Measurements from ENCODE around the gene GDPGP1.
"Not testable (repeated sequence)": the region's sequence is repeated elsewhere in the genome, so short reads cannot be mapped to it uniquely, and the experiment has no call there.

The GDPGP1 gene

DNA sequence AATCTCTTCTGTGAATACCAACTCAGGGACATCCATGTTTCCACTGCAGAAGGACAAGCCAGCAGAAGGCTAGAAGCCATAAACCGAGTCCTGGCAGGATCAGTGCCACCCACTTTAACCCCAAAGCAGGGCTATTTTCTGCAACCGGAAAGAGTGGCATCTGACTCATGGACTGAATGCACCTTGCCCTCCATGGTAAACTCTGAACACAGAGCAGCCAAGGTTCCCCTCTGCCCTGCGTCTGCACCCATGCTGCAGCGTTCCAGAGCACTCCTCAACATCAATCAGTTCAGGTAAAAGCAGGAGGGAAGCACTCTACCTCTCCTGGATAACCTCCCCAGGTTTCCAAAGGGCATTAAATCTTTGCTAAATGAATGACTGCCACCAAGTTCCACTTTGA lies 30.7 kb downstream of the GDPGP1 start:
- no peak for DNase-seq

GRCh38 chr15:90265271-90266060 lies 31.5 kb downstream of the GDPGP1 start, which contains the start of gene NGRN:
Gene NGRN (plus strand): TSS chr15:90265672. CDS start chr15:90265713, 41 bp downstream.
- DNase-seq = peak; percentile 73 to 89

GRCh38 chr15:90266061-90266431 lies 32.0 kb downstream of the GDPGP1 start:
- peak in 1 of 2 experiments; percentile 56 for DNase-seq

GRCh38 chr15:90266485-90266884 lies 32.5 kb downstream of the GDPGP1 start:
- DNase-seq = no peak

DNA sequence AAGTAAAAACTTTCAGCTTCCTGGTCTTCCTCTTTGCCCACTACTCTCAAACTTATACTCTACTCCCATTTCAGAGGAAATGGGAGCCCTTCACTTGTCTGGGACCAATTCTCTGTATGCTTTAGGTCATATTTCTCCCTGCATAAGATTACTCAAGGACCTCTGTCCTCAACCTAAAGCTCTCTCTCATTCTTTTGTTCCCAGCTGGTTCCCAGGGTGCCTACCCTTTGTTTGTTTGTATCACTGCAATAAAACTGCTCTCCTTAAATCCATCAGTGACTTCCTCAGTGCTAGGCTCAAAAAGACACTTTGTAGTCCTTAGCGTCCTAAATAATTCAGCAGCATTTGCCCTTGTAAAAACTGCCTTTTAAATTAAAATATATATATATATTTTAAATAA lies 34.4 kb downstream of the GDPGP1 start:
- DNase-seq = no peak

DNA sequence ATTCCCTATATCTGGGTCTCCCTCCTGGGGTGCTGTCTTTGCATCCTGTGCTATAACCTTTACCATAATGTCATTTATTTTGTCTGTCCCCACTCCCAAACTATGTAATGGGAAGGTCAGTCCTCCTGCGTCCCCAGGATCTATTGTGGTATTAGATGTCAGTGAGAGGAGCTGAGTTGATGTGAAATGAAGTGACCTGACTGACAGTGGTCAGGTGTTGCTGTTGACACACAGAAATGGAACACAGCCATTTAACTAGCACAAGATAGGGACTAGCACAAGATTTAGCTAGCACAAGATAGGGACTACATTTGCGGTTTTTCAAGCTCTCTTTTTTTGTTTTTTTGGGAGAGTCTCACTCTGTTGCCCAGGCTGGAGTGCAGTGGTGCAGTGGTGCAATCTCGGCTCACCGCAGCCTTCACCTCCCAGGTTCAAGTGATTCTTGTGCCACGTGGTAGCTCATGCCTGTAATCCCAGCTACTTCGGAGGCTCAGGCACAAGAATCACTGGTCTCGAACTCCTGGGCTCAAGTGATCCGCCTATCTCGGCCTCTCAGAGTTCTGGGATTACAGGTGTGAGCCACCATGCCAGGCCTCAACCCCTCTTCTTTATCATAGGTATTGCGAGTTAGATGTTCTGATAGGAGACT lies 36.6 kb downstream of the GDPGP1 start:
- DNase-seq = no peak

GRCh38 chr15:90271459-90272166 lies 37.6 kb downstream of the GDPGP1 start:
- DNase-seq = no peak

DNA sequence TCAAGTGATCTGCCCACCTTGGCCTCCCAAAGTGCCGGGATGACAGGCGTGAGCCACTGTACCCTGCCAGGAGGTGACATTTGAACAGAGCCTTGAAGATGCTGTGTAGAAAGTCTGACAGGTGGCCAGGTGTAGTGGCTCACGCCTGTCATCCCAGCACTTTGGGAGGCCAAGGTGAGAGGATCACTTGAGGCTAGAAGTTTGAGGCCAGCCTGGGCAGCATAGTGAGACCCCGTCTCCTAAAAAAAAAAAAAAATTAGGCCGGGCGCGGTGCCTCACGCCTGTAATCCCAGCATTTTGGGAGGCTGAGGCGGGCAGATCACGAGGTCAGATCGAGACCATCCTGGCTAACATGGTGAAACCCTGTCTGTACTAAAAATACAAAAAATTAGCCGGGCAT lies 44.5 kb downstream of the GDPGP1 start:
- not testable (repeated sequence) for DNase-seq

GRCh38 chr15:90280743-90281142 lies 46.7 kb downstream of the GDPGP1 start:
- DNase-seq = not testable (repeated sequence)

DNA sequence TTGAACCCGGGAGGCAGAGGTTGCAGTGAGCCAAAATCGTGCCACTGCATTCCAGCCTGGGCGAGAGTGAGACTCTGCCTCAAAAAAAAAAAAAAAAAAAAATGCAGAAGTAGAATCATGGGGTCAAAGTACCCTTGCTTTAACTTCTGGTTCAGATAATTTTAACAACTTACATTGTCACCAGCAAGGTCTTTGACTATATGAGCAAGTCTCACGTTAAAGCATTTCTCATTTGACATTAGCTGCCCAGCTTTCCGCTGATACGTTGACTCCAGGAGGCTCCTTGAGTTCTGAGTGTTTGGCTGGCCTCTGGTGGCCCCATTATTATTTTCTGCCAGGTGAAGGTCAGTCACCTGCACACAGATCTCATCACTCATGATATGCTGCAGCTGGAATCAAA lies 47.6 kb downstream of the GDPGP1 start:
- not testable (repeated sequence) for DNase-seq

GRCh38 chr15:90286678-90287077 lies 52.7 kb downstream of the GDPGP1 start:
- peak; percentile 25 to 39 for DNase-seq

DNA sequence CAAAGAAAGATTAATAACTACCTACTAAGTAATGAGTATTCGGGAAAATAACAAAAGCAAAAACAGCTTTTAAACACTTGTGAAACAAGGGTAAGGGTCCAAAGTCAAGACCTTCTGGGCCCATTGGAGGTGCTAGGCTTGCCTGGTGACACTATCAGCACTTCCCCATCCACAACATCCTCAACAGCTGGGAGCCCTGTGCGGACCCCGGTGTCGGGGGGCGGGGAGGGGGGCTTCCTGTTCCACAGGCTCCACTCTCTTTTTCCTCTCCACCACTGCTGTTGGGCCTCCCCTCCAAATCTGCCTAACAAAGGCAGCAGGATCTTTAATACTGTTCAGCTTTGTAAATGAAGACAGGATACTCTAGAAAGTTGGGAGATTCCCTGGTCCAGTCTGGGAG lies 53.1 kb downstream of the GDPGP1 start:
- no peak for DNase-seq

DNA sequence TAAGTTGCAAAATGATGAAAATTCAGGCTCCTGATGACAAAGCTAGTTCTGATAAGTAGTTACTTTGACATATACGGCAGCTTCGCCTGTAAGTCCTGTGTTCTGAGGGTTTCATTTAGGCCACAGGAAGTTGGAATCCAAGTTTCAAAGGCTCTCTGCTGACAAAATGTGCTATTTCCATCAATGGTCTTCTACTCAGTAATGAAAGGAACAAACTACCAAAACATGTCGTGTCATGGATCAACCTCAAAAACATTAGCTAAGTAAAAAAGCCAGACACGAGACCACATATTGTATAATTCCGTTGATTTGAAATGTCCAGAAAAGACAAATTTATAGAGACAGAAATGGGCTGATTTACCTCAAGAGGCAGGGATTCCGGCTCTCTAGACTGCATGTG lies 53.9 kb downstream of the GDPGP1 start:
- DNase-seq = no peak

DNA sequence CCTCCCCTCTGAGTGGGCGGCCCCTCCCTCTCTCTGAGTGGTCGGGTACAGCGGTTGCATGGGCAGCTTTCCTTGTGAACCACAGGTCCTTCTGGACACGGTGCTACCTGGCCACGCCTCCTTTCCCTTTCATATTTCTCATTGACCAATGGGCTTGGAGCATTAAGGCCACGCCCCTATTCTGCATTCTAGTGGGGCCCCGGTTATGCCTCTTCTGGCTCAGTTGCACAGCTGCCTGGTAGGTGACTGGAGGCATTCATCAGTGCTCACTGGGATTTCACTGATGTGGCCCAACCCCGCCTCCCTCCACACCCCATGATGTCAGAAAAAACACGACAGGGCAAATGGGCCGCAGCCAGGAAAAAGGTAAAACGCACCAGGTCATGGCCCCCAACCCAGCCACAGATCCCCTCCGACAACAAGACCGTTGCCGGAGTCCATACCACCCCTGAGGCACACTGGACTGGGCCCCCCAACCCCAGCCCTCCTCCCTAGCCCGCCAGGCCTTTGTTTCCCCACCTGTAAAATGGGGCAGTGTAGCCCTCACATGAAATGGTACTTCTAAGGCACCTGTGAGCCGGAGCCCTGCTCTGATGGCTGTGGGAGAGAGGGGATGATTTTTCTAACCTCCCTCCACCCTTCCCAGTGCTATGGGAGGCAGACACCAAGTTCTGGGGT lies 57.8 kb downstream of the GDPGP1 start:
- peak; percentile 23 to 61 for DNase-seq

DNA sequence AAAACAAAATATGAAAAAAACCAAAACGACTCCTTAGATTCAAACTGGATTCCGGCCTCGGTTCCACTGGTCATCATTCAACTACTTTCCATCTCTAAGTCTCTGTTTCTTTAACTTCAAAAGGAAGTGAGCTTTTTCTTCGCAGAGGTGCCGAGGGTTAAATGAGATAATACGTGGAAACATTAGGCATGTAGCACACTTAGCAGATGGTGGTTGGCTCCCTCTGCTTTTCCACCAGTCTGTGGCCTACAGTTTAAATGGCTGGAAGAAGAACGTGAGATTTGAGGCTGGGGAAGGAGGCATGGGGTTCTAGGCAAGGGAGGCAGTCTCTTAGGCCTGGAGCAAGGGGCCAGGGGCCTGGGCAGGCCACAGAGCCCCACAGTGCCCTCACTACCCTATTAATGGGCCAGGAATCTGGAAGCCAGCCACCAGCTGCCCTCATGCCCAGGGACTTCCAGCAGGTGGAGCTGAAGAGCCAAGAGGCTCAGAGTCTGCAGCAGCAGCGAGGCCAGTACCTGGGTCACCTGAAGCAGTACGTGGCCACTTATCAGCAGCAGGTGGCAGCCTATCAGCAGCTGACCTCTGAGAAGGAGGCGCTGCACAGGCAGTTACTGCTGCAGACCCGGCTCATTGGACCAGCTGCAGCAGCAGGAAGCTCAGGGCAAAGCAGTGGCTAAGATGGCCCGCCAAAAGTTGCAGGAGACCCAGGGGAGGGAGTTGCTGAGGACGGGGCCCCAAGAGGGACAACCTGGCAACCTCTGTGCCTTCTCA lies 59.2 kb downstream of the GDPGP1 start:
- peak; percentile 63 to 74 for DNase-seq

- DNase-seq = no peak
Measured at GRCh38 chr15:90294159-90294558, 60.1 kb downstream of the GDPGP1 start.

DNA sequence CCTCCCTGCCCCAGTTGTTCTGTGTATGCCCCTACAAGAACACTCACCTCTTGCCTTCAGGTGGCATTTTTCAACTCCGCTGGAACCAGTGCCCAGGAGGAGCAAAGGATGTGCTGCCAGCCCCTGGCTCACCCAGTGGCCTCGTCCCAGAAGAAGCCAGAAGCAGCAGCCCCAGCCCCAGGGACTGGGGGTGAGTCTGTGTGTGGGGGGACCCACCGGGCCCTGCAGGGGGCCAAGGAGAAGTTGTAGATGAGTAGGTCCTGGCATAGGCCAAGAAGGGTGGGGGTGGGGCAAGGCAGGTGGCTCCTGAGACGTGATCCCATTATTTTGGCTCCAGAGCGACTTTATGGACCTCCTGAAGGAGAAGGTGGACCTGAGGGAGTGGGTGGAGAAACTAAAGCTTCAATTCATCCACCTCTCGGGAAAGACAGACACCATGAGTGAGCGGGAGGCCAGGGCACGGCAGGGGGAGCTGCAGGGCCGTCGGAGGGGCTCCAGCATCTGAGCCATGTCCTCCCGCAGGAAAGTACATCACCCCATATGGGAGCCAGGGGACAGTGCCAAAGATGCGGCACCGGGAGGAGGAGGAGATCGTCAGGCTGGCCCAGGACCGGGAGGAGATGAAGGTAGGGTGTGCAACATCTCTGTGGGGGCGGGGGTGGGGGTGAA lies 60.7 kb downstream of the GDPGP1 start:
- DNase-seq = peak; percentile 51 to 58

- DNase-seq = no peak
Measured at GRCh38 chr15:90295270-90295648, 61.2 kb downstream of the GDPGP1 start.
